Stimulated activated CD4-positive, alpha-beta T cell treated with anti-CD3 and anti-CD28 coated beads, Interleukin-4, amount 100 ng/mL, for 24 hours (primary cell): ENCODE results near the gene RRM2.

Experiments
- DNase-seq: peaks from one replicate; pipeline ENCODE4 v3.0.0-alpha.2; 2020

RRM2 gene

DNA sequence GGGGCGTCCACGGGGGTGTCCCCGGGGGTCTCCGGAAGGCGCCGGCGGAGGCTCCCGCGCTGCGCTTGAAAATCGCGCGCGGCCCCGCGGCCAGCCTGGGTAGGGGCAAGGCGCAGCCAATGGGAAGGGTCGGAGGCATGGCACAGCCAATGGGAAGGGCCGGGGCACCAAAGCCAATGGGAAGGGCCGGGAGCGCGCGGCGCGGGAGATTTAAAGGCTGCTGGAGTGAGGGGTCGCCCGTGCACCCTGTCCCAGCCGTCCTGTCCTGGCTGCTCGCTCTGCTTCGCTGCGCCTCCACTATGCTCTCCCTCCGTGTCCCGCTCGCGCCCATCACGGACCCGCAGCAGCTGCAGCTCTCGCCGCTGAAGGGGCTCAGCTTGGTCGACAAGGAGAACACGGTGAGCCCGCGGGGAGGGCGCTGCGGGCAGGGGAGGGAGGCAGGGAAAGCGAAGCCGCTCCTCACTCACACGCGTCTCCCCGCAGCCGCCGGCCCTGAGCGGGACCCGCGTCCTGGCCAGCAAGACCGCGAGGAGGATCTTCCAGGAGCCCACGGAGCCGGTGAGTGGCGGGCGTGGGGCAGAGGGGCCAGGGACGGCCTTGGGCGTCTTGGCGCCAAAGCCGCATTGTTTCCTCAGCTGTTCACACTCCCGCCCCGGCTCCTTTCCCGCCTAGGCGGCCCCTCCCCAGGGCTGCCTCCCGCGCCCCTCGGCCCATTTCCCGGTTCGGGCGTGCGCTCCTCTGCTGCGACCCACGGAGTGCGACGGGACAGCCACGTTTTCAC, at the start of gene RRM2:
TSS of gene RRM2 (plus strand) at position 240 of the 781 bp plus-strand sequence. CDS start at position 300, 60 bp downstream.
- DNase-seq: peak; percentile 89

DNA sequence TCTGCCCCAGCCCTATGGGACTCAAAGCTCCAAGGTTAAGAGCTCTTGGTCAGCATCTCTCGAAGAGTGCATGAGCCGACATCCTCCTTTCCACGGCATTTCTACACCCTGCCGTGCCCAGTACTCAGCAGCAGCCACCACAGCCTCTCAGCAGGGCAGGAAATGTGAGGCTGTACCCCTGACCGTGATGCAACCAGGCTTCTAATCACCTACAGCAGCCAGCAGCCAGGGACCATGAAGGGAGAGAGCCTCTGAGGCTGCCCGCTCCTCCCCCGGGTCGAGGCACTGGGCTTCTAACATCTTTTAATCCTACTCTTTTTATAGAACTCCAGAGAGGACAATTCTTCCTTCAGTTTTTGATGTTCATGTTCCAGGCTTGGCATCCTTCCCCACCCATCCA, 48.8 kb upstream of the RRM2 start:
- no peak for DNase-seq

DNA sequence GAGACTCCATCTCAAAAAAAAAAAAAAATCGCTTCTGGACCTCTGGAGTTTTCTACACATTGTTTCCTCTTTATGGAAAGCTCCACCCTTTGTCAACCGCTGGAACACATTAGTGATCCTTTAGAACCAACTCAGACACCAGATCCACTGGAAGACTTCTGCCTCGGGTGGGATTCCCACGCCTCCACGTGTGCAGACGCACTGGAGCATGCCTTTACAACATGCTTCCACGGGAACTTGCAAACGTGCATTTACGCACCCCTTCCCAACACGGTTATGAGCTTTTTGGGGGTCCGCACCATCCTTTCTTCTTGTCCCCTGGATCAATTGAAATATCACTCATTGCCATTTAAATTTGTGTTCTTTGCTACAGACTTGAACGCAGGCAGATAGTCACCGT, 47.4 kb upstream of the RRM2 start:
- no peak for DNase-seq

DNA sequence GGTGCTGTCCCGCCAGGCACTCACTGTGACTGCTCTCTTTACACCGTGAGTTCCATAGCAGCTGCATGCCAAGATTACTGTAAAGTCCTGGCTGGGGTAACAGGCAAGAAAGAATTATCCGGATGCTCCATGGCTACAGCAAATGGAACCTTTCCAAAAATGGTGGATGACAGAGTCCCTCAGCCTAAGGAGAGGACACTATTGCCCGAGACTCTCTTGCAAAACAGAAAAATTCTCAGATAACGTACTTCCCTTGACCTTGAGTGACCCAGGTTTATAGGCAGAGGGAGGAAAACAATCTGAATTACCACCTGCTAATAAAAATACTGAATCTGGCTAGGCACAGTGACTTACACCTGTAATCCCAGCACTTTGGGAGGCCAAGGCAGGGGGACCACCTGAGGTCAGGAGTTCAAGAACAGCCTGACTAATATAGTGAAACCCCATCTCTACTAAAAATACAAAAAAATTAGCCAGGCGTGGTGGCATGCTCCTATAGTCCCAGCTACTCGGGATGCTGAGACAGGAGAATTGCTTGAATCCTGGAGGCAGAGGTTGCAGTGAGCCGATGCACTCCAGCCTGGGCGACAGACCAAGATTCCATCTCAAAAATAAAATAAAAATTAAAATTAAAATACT, 46.8 kb upstream of the RRM2 start:
- DNase-seq: no peak

DNA sequence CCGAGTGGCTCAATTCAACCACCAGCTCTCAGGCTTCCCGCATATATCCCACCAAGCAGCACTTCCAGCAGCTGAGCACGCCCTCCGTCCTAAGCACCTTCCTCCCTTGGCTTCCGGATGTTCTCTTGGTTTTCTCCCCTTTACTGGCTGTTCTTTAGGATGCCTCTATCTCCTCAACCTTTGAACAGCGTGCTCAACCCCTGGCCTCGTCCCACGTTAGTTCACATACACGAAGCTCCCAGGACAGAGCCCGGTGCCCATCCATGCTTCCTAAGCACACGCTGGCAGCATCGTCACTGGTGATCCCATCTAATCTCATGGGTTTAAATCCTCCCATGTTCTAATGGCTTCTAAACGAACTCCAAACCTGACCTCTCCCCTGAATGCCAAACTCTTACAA, 46.0 kb upstream of the RRM2 start:
- no peak for DNase-seq

DNA sequence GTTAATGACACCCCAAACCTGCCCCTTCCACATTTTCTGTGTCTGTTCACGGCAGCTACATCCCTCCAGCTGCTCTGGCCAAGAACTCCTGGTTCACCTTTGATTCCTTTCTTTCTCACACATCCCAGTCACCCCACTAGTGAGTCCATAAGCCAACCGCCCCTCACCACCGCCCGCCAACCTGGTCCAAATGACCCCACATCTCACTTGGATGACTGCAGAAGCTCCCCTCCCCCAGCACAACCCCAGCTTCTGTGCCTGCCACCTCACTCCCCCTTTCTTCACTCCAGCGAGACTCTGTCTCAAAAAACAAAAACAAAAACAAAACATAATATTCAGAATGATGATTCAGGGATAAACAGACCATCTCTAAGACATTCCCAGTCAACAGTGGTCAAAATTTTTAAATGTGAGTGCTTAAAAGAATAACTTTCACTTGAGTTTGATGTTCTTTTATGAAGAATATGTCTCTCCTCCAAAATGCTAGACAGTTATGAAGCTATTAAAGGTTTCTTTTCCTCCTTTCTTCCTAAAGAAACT, 45.5 kb upstream of the RRM2 start:
- no peak for DNase-seq

DNA sequence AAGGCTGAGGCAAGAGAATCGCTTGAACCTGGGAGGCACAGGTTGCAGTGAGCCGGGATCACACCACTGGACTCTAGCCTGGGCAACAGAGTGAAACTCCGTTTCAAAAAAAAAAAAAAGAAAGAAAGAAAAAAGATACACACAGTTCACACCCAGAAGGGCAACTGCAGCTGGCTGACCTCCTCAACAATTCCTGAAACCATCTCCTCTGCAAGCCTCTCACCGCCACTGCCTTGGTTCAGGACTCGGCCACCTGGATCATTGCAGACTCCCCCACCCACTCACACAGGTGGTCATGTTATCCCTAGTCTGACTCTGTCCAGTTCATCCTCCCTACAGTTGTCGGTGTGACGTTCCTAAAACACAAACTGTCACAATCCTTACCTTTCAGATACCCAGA, 44.5 kb upstream of the RRM2 start:
- no peak for DNase-seq

DNA sequence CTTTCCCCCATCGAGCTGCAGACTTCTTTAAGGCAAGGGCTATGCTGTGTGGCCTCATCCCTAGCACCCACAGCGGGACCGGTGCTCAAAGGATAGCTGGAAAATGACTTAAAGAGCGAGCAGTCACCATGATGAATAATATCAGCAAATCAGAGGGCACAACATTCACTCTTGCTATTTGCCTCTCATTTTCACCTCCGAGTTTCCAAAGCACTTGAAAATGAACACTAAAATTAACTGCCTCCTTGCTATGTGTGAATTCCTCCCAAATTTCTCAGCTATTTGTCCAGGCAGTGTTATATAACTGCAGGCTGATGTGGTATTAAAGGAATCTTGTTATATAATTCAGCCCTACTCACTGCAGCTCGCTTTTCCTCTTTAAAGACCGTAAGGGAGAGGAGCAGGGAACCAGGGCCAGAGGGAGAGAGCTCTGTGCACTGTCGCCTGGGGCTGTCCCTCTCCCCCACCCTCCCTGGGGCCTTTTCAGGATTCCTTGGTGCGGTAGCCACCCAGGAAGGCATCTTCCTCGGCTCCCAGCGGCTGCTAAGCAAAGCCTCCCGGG, 43.8 kb upstream of the RRM2 start:
- DNase-seq: no peak

DNA sequence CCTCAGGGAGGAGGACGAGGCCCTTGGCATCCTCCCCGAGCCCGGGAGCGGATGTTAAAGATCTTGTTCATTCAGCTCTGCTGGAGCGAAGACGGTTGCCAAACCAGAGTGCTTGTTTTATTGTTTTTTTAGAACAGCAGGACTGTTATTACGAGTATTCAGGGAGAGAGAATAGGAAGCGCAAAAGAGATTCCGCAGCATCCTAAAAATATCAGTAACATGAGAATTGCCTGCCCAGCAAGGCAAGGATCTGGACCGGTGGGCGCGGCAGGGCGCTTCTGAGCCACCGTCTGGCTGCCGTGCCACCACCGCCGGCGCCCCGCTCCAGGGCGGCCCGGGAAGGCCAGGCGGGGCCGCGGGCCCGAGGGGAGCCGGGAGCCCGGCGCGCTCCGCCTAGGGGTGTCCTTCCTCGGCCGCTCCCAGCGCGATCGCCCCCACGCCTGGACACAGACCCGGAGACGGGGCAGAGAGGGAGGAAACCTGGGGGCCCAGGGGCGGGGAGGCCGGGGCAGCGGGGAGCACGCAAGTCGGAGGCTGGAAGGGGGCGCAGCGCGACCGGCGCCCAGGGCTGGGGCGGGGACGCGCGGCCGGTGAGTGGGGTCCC, 43.2 kb upstream of the RRM2 start:
- no peak for DNase-seq

DNA sequence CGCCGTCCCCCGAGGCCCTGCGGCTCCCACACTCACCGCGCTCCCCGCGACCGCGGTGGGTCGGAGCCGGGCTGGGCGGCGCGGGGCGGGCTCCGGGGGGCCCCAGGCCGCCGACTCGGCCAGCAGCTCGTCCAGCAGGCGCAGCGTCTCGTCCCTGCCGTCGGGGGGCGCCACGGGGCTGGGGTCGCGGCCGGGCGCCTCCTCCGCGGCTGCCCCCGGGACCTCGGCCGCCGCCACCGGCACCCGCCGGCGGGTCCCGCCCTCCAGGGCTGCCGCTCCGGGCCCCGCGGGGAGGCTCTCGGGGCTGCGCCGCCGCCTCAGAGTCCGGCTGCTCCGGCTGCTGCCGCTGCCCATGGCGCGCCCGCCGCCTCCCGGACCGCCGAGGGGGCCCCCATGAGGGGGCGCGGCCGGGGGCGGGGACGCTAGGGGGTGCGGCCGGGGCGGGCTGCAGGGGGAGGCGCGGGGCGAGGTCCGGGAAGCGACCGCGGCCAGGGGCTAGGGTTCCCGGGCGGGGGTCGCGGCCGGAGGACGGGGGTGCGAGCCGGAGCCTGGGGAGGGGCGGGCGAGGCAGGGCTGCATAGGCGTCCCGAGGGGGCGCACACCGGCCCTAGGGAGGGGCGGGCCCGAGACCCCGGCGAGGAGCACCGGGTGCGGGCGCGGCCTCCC, 42.5 kb upstream of the RRM2 start, which contains the start of gene CYS1:
TSS of gene CYS1 (minus strand) at position 542 of the 666 bp plus-strand sequence. CDS start at position 354, 188 bp downstream.
- DNase-seq: no peak

DNA sequence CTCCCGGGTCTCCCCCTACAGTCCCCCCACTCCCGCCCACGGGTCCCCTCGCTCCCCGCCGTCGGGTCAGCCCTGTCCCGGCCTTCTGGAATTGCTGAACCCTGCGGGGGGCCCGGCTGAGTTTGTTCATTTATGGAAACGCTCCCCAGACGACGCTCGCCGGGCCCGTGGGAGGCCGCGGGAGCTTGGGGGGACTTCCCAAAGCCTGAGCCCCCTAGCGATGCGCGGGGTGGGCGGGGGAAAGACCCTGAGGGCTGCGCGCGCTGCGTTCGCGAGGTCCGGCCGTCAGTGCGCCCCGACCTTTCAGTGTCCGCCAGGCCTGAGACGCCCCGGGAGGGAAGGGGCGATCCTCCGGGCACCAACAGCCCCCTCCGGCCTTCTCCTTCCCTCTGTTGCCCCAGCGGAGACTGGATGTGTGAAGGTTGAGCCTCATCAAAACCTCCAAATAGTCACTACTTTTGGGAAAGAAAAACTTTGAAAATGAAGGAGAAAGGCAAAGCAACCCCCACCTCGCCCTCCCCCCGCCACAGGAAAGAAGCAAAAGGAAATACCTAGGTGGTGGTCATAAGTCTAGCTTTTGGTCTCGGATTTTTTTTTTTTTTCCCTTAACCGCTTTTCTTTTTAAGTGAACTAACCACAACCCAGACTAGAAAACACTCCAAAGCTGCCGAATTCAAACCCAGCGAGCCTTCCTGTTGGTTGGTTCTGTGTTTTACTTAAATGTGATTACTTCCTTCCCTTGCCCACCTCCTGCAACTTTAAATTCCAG, 41.8 kb upstream of the RRM2 start:
- DNase-seq: no peak

DNA sequence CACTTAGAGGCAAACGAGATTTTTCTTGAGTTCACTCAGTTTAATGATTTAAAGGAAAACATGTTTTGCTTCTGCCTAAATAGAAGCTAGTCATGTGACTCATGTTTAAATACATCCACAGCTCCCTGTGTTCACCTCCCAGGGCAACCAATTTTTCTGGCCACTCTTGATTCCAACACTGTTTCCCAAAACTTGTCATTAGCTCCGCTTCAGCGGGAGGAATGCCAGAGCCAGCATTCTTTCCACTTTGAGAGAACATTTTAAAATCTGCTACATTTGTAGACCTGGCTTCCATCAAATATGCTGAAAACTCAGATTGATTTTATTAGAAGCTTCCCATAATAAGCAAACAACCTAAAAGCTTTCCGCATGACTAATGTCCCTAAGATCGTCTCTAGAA, 39.5 kb upstream of the RRM2 start:
- no peak for DNase-seq

DNA sequence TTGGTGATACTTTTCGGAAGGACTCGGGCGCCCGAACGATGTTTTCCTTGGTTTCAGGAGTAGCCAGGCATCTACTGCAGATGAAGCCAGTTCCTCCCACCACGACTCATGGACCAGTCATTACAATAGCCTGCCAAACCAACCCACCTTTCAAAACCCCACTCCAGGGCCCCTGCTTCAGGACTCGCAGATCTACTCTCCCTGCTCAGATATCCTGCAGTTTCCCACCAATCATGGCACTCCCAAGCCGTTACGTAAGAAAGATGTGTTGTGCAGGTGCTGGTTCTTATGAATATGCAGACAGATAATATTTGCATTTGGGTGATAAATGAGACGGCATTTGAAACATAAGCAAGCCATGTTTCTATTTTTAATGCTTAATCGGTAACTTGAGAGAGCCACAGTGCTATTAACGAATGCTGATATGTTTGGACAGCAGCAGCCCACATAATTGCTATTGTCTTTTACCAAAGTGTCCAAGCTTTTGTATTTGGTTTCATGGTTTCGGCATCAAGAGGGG, 38.8 kb upstream of the RRM2 start:
- DNase-seq: no peak

DNA sequence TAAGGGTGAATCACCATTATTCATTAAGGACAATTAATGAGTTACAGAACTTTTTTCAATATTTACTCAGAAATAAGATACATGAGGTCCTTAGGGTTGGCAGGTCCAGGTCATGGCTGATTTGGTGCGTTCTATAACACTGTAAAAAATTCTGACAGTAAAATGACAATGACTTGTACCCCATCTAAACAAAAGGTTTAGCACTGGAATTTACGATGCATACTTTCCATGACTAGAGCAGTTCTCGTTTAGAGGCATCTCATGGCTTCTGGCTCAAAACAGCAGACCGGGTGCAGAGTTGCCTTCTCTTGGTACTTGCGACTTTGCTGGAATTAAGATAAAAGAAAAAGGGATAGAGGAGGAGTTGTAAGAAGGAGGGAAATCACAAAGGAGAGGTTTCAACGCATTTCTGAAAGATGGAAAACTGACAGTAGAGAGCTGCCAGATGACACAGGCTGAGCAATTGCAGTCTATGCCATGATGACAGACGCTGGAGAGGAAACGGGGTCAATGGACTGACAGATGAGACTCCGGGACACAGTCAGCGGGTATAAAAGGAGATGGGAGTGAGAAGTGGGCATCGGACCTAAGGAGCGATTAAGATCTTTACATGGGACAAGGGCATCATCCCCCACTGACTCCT, 38.2 kb upstream of the RRM2 start:
- no peak for DNase-seq

DNA sequence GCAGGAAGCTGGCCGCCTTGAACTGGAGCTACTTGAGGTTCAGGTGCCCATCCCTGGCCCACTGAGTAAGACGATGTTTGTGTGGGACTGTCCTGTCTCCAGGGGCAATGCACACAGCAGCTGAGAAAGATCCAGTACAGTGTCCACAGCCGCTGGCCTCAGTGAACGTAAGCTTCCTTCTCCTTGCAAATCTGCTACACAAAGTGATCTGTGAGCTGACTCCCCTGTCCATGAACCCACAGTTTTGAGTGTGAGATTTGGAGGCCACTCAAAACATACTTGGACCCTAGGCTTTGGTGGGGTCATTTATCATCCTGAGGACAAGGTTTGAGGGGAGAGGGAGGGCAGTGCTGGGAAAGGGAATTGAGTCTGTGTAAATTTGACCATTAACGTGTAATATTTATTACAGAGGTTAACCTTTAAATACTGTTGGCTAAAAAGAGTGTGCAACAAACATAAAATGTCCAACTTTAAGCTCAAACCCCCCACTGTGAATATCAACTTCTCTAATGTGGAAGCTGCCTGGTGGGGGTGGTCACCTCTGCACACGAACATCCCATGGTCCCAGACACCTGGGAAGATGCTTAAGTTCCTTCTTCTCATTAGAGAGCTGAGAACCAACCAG, 37.4 kb upstream of the RRM2 start:
- no peak for DNase-seq

DNA sequence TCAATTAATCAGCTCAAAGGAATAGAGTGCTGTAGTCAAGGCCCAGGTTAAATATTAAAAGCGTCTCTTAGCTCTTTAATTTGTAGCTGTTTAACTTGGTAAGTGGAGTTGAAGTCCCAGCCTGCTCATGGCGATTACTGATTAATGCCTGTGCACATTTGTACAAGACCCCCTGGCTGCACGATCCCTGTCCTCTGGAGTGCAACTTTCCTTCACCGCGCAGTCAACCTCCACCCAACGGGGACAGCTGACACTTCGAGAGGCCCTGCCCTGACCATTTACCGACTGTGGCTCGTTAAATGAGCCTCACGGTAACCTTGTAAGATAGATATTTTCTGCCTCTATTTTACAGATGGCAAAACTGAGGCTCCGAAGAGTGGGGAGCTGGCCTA, 36.9 kb upstream of the RRM2 start:
- DNase-seq: no peak

DNA sequence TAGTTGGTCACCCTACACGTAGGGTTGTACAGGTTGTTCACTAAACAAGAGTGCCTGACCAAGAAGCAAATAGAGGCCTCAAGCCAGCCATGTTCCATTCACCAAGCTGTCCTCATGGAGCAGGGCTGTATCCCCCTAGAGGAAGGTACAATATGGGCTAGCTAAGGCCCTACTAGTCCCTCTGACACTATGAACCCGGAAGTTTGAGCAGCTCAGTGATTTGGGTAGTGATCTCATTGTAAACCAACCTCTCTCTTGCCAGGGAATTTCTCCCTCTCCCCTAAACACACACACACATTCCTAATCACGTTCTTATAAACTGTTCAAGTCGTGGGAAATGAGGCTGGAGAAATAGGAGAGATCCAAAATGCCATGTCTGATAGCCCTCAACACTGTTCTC, 35.6 kb upstream of the RRM2 start:
- DNase-seq: no peak

DNA sequence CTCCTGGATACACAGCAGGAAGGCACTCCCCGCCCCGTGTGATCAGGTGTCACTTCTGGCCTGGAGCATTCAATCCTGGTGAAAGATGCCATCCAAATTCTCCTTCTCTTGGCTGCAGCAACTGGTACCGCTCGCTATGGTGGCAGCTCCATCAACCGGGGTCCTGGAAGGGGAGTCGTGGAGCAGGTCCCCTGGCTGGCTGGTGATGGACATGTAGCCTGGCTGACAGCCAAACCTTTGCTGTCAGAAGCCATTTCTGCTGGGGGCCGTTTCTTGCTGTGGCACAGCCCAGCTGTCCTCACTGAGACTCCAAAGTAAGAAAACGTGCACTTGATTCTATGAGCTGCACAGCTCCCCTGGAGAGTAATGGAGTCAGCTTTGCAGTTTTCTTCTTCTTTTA, 35.2 kb upstream of the RRM2 start:
- DNase-seq: no peak

DNA sequence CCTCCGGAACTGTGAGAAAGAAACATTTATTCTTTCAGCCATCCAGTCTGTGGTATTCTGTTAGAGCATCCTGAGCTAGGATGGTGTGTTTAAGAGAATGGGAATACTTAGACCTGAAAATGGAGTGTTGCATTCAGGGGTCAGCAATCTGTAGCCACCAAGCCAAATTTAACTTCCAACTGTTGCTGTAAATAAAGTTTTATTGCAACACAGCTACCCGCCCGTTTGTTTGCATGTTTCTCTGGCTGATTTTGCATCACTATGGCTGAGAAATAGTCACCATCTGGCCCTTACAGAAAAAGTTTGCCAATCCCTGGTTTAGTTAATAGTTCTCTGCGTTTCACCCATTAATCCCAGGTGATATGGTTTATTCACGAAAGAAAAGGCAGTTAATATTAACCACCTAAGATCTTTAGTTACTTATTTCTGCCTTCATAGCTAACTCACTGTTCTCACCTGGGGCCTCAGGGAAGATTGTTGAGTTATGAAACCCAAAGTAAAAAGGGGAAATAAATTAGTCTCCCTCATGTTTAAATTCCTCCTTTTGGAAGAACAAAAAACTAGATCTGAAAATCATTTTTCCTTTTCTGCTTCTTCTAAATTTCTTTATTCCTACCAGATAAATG, 32.9 kb upstream of the RRM2 start:
- DNase-seq: no peak

DNA sequence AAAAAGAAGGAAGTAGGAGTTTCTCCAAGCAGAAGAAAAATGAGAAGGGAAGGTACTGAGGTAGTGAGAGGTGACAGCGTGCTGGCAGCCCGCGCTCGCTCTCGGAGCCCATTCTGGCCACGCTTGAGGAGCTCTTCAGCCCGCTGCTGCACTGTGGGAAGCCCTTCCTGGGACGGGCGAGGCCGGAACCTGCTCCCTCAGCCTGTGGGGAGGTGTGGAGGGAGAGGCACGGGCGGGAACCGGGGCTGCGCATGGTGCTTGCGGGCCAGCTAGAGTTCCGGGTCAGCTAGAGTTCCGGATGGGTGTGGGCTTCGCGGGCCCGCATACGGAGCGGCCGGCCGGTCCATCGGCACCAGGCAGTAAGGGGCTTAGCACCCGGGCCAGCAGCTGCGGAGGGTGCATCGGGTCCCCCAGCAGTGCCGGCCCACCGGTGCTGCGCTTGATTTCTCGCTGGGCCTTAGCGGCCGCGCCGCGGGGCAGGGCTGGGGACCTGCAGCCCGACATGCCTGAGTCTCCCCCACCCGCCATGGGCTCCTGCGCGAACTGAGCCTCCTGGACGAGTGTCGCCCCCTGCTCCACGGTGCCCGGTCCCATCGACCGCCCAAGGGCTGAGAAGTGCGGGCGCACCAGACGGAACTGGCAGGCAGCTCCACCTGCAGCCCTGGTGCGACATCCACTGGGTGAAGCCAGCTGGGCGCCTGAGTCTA, 31.2 kb upstream of the RRM2 start:
- DNase-seq: no peak
